ENCODE measurements around the gene SCRT2.
A peak's percentile ranks its signal among the peaks of the same experiment; 100 is the strongest.

Gene SCRT2

DNA sequence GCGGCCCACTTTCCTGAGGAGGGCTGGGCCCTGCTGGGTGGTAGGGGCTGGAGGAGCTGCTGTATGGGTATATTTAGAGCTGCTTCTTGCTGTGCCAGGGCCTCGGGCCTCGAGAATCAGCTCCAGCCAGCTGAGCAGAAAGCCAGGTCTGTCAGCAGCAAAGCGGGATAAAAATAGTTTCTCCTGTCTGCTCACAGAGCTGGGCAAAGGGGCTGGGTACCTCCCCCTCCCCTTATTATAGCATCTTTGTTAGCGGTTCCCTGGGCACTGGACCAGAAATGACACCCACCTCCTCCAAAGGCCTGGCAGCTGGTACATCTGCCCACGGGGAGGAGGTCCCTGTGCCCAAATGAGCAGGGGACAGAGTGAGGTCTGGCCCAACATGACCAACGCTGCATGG, 6.0 kb downstream of the SCRT2 start:
- DNase-seq = no peak

DNA sequence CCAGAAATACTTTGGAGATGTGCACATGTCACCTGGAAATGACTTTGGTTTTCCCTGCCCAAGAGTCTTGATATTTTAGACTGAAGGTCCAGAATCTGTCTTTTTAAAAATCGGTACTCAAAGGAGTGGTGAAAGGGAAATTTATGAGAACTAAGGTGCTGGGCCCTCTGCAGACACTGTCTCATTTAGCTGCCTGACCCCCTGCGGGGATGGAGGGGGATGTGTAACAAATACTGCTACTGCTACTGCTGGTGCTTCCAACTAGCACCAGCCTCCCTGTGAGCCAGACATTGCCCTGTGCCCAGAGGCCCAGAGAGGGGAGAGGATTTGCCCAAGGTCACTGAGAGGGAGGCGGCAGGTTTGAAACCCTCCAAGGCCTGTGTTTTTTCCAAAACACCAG, 7.0 kb downstream of the SCRT2 start:
- DNase-seq = no peak

DNA sequence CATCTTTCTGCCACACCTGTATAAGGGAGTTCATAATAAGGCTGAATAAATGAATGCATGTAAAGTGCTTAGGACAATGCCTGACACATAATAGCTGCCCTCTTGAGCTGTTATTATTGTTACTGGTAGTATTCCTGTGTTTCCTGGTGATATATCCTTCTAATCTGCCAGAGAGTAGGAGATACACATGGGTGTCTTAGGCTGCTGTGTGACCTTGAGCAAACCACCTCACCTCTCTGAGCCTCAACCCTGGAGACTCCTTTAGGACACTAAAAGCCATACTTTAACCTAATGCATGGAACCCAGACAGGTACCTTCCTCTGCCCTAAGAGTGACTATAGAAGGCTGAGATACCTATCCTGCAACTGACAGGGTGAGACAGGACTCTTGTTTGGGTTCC, 7.6 kb downstream of the SCRT2 start:
- no peak for DNase-seq

DNA sequence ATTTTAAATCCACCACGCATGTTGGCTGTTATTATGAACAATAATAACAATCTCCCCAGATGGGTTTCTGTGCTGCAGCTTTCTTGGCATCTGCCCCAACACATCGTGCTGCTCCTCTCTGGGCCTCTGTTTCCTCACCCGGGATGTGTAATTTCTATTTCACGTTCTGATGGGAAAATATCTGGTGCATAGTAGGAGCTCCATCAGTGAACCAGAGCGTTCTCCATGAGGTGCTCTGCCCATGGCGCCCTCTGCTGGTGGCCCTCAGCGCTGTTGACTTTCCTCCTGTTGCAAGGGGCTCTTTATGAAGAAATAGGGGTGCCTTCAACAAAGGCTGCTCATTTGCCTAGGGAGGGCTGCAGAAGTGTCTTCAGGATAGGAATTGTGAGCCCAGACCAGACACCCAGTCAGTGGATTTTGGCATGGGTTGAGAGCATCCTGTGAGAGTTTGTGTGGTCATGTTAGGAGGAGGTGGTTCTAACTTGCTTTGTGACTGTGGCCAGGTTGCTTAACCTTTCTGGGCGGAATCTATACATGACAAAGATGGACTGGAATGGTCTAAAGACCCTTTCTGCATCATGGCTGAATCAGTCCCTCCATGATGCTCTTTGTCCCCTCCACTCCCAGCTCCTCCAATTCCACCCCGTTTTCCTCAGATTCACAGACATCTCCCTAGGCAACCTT, 8.1 kb downstream of the SCRT2 start:
- DNase-seq = no peak

DNA sequence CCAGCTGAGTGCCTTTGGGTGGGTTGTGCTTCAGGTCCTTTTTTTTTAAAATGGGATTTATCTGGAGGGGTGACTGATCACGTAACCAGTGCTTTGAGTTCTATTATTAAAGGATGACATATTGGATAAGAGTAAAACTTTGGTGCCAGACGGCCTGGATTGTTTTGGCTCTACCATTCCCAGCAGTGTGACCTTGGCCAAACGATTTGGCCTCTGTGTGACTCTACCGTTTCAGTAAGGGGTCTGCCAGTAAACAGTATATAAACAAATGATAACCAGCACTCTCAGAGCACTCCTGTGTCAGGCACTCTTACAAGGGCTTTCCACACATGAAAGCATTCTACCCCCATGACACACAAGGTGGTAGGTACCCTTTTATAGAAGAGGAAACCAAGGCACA, 8.7 kb downstream of the SCRT2 start:
- DNase-seq = no peak

DNA sequence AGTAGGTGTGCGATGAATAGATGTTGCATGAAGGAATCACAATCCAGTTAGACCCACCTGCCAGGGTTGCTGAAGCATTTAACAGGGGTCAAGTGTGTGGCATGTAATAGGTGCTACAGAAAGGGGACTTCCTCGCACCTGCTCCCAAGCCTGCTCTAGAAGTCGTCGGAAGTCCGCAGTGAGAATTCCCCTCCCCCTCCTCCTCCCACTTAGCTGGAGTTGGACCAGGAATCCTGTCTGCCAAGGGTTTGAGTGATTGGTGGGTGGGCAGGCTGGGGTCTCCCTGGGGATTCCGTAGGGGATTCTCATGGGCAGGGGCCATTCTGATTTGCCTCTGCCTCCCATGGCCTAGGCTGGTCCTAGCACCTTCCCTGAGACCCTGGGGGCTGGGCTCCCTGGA, 10.3 kb downstream of the SCRT2 start:
- peak; percentile 18 for DNase-seq

- no peak for DNase-seq
Observed at GRCh38 chr20:664576-664975, 11.0 kb downstream of the SCRT2 start.

DNA sequence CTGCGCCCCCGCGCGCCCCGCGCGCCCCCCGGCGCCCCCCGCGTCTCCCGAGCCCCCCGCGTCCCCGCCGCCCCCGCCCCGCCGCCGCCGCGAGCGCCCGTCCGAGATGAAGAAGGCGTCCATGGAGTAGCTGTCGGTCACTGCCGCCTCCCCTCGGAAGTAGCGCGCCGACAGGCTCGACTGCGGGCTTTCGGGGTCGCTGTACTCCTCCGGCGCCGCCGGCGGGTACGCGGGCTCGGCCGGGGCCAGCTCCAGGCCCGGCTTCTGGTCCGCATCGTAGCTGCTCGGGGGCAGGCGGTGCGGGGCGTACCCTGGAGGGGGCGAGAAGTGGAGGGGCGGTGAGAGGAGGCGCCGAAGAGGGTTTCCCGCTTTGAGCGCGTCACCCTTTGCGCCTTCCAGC, 11.5 kb downstream of the SCRT2 start:
- DNase-seq = no peak

DNA sequence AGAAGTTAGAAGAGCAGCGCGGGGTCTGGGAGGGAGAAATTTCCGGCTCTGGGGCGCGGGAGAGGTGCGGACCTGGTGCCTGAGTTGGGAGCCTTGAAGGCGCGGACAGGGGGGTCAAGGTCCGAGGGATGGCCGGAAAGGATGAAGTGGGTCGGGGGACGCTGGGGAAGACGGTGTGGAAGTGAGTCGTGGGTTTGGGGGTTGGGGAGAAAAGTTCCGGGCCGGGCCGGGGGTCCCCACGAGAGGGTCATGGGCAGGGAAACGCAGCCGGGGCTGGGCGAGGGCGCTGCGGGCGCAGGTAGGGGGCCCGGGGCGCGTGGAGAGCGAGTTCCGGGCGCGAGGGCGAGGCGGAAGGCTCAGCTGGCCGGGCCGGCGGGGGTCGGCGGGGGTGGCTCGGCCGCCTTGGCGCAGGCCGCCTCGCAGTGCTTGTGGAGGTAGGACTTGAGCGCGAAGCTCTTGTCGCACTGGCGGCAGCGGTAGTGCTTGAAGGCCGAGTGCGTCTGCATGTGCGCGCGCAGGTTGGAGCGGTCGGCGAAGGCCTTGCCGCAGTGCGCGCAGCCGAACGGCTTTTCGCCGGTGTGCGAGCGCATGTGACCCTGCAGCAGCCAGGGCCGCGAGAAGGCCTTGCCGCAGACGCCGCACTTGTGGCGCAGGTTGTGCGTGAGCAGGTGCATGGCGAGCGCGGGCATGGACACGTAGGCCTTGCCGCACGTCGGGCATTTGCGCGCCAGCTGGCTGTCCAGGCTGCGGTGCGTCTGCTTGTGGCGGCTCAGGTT, 12.1 kb downstream of the SCRT2 start:
- no peak for DNase-seq

GRCh38 chr20:662277-663192, 13.1 kb downstream of the SCRT2 start:
- DNase-seq = no peak

DNA sequence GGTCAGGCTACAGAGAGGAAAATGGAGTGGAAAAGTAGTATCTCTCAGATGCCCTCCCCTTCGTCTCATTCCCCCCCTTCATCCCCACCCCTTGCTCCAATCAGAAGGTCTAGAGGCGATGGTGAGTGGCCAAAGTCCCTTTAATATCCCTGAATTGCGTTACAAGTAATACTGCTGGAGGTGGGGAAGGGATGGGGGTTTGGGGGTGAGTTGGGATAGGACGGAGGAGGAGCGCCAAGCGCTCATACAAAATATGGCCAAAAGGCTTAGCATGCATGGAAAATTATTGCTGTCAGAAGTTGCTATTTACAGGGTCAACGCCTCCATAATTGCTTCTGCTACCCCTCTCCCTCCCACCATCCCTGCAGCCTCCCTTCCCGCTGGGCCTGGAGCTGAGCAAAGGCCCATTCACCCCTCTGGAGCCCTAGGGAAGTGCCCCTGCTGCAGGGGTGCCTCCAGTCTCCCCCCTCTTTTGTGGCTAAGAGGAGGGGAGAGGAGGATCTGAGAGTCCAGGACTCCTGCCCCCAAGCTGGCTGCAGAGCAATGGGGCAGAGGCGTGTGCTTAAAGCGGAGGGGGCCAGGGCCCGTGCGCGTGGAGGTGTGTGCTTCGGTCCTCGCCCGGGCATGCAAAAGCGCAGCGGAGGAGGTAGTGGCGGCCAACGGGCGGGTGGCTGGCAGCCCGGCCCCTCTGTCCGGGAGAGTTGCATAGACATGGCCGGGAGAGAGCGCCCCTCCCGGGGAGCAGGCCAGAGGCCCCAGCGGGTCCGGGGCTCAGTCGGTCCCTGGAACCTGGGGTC, 13.9 kb downstream of the SCRT2 start:
- no peak for DNase-seq

GRCh38 chr20:658731-659291, 16.8 kb downstream of the SCRT2 start:
- DNase-seq = no peak

DNA sequence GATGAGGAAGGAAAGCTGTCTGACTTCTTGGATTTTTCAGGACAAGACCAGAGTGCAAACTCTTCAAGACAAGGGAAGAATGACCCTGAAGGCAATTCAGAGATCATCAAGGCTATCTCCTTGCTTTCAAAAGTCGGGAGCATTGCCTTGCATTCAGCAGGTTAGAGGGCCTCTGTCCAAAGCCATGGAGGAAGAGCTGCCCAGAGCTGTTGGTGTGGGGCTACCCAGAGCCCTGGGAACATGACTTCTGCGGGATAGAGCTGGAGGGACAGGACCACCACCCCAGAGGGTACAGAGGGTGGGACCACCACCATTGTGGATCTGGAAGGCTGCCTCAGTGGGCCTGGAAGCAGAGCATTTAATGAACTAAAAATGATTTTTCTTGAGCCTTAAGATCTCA, 17.4 kb downstream of the SCRT2 start:
- DNase-seq = no peak

DNA sequence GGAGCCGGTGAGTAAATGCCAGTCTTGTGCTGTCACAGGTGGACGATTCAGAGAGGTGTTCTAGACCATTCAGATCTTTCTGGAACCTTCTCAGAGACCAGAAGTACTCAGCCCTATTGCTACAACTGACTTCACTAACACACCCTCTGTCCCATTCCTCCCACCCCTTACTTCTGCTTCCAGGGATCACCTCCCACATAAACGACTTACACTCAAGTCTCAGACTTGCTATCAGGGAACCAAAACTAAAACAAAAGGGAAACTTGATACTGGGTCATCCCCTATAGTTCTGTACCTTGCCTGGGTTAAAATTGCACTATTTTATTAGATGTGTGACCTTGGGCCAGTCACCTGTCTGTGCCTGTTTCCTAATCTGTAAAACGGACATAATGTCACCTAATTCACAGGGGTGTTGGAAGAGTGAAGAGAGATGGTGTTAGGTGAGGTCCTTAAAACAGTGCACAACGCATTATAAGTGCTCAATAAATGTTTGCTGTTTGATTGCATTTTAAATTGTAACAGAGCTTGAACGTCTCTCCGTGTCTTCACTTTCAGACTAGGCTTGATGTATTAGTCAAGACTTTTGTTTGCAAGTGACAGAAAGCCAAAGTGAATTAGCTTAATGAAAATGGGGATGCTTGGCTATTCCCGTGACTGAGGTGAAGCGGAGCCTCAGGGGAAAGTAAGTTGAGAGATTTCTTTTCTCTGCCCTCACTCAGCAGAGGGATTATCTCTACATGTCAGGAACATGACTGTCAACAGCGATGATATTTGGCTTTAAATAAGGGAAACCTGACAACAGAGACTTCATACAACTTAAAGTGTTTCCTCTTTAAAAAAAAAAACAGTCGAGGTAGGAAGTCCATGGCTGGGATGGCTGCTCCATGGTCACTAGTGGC, 19.6 kb downstream of the SCRT2 start:
- no peak for DNase-seq

DNA sequence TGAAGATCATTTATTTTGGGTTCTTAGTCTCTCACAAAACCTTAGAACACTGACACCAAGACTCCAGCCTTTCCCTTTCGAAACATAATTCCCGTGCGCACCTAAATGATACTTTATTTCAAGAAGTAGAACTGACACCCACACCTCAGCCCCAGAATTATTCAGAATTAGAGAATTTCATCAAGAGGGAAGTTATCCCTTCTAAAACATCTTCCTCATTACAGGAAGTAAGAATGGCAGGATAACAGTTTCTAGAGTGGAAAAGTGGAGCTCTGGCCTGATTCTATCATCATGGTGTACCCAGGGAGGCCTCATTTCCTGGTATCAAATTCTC, 21.2 kb downstream of the SCRT2 start:
- no peak for DNase-seq

GRCh38 chr20:653590-654416, 21.8 kb downstream of the SCRT2 start:
- DNase-seq = no peak

DNA sequence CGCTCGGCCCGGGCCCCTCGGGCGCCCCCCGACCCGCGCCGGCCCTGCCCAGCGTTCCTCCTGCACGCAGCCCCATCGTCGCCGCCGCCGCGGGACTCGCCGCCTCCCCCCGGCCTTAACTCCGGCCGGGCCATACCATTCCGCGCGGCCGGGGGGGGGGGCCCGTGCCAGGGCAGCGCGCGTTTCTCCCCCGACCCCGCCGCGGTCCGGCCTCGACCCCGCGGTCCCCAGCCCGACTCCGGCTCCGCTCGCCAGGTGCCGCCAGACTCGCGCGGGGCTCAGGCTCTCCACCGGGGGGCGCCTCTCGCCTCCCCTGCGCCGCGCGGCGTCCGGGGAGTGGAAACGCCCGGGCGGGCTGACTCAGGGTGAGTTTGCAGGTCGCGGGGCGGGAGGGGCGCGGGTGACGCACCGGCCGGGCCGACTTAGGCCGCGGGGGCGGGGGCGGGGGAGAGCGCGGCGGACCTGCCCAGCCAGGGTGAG, 22.5 kb downstream of the SCRT2 start, which contains the start of gene SRXN1:
TSS of gene SRXN1 (minus strand) at position 91 of the 480 bp plus-strand sequence. CDS start at position 76, 15 bp downstream.
- DNase-seq = no peak

DNA sequence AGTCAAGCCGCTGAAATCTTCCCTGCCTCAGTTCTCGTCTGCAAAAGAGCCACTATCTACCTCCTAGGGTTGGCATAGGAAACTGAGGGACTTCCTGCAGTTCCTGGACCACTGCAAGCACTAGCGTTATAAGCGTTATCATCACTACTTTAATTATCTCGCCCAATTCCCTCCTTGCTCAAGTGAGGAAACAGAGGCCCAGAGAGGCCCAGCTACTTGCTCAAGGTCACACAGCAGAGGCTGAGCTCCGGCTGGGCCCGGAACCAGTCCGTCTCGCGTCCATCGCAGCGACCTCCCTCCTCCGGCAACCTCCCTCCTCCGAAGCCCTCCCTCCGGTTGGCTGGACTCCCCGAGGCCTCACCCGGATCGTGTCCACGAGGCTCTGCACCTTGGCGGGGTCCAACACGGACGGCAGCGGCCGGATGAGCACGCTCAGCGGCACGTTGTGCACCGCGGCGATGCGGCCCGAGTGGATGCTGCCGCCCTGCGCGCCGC, 22.9 kb downstream of the SCRT2 start:
- no peak for DNase-seq

DNA sequence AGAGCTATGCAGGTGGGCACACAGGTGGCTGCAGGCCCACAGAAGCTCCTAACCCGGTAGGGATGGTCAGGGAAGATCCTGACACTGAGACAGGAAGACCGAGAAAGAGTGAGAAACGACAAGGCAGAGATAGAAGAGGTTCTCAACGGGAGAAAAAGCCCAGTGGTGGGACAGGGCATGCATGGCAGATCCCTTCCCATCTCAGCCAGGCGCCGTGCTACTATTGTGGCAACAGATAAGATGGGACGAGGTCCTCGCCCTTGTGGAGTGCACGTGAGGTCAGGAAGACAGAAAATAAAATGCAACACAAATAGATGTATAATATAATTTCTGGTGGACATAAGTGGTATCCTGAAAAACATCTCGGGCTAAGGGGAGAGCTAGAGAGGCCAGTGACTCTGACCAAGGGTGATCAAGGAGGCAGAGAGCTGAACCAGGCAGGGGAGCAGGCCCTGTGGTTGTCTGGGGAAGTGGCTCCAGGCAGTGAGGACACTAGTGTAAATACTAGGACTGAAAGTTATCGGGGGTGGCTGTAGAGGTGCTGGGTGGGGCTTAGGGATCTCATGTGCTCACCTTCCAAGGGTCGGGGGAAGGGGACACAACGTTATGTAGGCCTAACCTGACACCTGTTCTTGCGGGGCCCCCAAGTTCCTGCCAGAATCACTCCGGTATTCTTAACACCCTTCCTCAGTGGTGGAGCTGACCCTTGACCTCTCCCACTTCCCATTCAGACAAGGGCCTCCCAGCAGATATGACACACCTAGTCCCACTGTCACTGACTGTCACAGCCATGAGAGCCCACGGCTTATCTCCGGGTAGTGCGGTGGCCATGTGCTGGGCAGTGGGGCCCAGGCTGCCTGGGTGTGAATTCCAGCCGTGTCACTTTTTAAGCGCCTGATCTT, 23.6 kb downstream of the SCRT2 start:
- DNase-seq = no peak
